Superior temporal gyrus (tissue), 1 donor: ENCODE results near the gene RAB3IL1.
A peak's percentile ranks its signal among the peaks of the same experiment; 100 is the strongest.

Experiments
- DNase-seq: peaks from one replicate; pipeline ENCODE4 v3.0.0-alpha.2; 2016; ENCODE audit errors: extremely low spot score

Gene RAB3IL1

GRCh38 chr11:61952882-61953281 is 35.5 kb upstream of the RAB3IL1 start:
- DNase-seq = no peak

GRCh38 chr11:61951484-61952135 is 34.2 kb upstream of the RAB3IL1 start:
- DNase-seq = peak; percentile 21

- DNase-seq = peak; percentile 85
These were observed 32.7 kb upstream of the RAB3IL1 start, which contains the start of gene BEST1 for GRCh38 chr11:61950035-61950547. Gene BEST1, plus strand, starts transcription at chr11:61950351. Its CDS starts 1,456 bp downstream, at chr11:61951807.

GRCh38 chr11:61949169-61950034 is 32.0 kb upstream of the RAB3IL1 start:
- DNase-seq = peak; percentile 99

GRCh38 chr11:61948505-61948904 is 31.1 kb upstream of the RAB3IL1 start:
- DNase-seq = peak; percentile 18

GRCh38 chr11:61947486-61948210 is 30.3 kb upstream of the RAB3IL1 start:
- peak; percentile 97 for DNase-seq

GRCh38 chr11:61946894-61947293 is 29.5 kb upstream of the RAB3IL1 start:
- no peak for DNase-seq

GRCh38 chr11:61945191-61945590 is 27.8 kb upstream of the RAB3IL1 start:
- DNase-seq = no peak

GRCh38 chr11:61940466-61940865 is 23.1 kb upstream of the RAB3IL1 start:
- no peak for DNase-seq

GRCh38 chr11:61935861-61936260 is 18.5 kb upstream of the RAB3IL1 start:
- DNase-seq = no peak

GRCh38 chr11:61930933-61931332 is 13.6 kb upstream of the RAB3IL1 start:
- no peak for DNase-seq

- no peak for DNase-seq
These were observed 11.2 kb upstream of the RAB3IL1 start for GRCh38 chr11:61928606-61929005.

GRCh38 chr11:61927501-61927900 is 10.1 kb upstream of the RAB3IL1 start:
- no peak for DNase-seq

GRCh38 chr11:61926235-61926634 is 8.9 kb upstream of the RAB3IL1 start:
- DNase-seq = no peak

GRCh38 chr11:61925736-61926135 is 8.4 kb upstream of the RAB3IL1 start:
- DNase-seq = no peak

GRCh38 chr11:61924064-61924455 is 6.7 kb upstream of the RAB3IL1 start:
- no peak for DNase-seq

GRCh38 chr11:61923166-61924063 is 6.0 kb upstream of the RAB3IL1 start:
- DNase-seq = no peak

GRCh38 chr11:61922539-61922938 is 5.2 kb upstream of the RAB3IL1 start:
- no peak for DNase-seq

GRCh38 chr11:61921446-61921845 is 4.1 kb upstream of the RAB3IL1 start:
- DNase-seq = no peak

GRCh38 chr11:61919705-61920631 is 2.6 kb upstream of the RAB3IL1 start:
- DNase-seq = no peak
